GM12878 (cell line): ENCODE results near the gene HOXB3. TPM values are rescaled to one million over a fixed set of nuclear protein-coding genes. Genes with fewer than 3 reads are reported as not detected.

ENCODE experiments used
- ATAC-seq: fragments of 200-7000 bp; cut with Tn5 transposase; 3 replicates; pipeline ENCODE4 v1.9.1; 2020; ENCODE audit warnings: mild to moderate bottlenecking, moderate library complexity
- BruUV-seq: library from RNA; stranded (reverse); fragments of 400-500 nt; replicated peaks from 2 replicates; lab custom pipeline; 2021; lab: Mats Ljungman, UMichigan
- CTCF ChIA-PET: fragments of 300-600 bp; sonication (Branson Sonifier 250); formaldehyde crosslinking; extraction: SDS; loops from one replicate; lab custom pipeline; 2021; ENCODE audit warnings: inconsistent platforms; lab: Yijun Ruan, JAX
- POLR2A ChIA-PET: fragments of 350-600 bp; formaldehyde crosslinking; extraction: SDS; loops from one replicate; lab custom pipeline; 2021; ENCODE audit warnings: inconsistent platforms; lab: Charles Lee
- RAD21 ChIA-PET: fragments of 300-600 bp; sonication (Branson Sonifier 250); formaldehyde crosslinking; loops from one replicate; lab custom pipeline; 2023; ENCODE audit warnings: antibody characterized with exemption; ENCODE audit not compliant: unreplicated experiment; lab: Charles Lee
- SMC1A ChIA-PET: fragments of 300-600 bp; sonication (Branson Sonifier 250); formaldehyde crosslinking; loops from one replicate; lab custom pipeline; 2023; ENCODE audit not compliant: unreplicated experiment, uncharacterized antibody; lab: Charles Lee
- DNase-seq: peaks from one replicate; pipeline ENCODE4 v3.0.0-alpha.2; 2011; ENCODE audit warnings: low read depth, low spot score
- FAIRE-seq: peaks from 3 replicates; lab custom pipeline; 2011; peaks lifted over from hg19 to GRCh38; lab: Jason Lieb, UNC
- H2AFZ ChIP-seq: 2 replicates; pipeline ENCODE4 v1.6.0; 2011; ENCODE audit warnings: low read depth, low read length, control low read depth; ENCODE audit not compliant: control insufficient read depth
- H3K27ac ChIP-seq: 2 replicates; pipeline ENCODE4 v1.5.1; 2011; ENCODE audit warnings: control low read depth; ENCODE audit not compliant: control insufficient read depth, insufficient read depth
- H3K27me3 ChIP-seq, 2 experiments: replicated peaks in 1 of 2; 2 replicates each; pipeline versions ENCODE4 v1.6.0 to v1.6.1; 2011; ENCODE audit warnings: low read length in 1 of 2; ENCODE audit not compliant: control insufficient read depth in 2 of 2, insufficient read depth in 2 of 2
- H3K36me3 ChIP-seq, 2 experiments: 2 replicates each; pipeline ENCODE4 v1.5.1; 2011; ENCODE audit warnings: low read length in 1 of 2; ENCODE audit not compliant: control insufficient read depth in 2 of 2, insufficient read depth in 2 of 2
- H3K4me1 ChIP-seq: 2 replicates; pipeline ENCODE4 v1.6.1; 2011; ENCODE audit warnings: mild to moderate bottlenecking, low read length, moderate library complexity, mixed read lengths; ENCODE audit not compliant: control insufficient read depth, insufficient read depth
- H3K4me2 ChIP-seq: 2 replicates; pipeline ENCODE4 v1.6.0; 2011; ENCODE audit warnings: control low read depth; ENCODE audit not compliant: control insufficient read depth, insufficient read depth
- H3K4me3 ChIP-seq: fragments of 200-600 bp; sonication (generic); 2 replicates; pipeline ENCODE4 v1.5.1; 2016
- H3K79me2 ChIP-seq: 2 replicates; pipeline ENCODE4 v1.6.0; 2011; ENCODE audit warnings: low read length; ENCODE audit not compliant: control insufficient read depth, insufficient read depth
- H3K9ac ChIP-seq: 2 replicates; pipeline ENCODE4 v1.8.0; 2011; ENCODE audit warnings: low read length, control low read depth, mixed read lengths; ENCODE audit not compliant: control insufficient read depth, insufficient read depth
- H3K9me3 ChIP-seq: replicated peaks from 3 replicates; pipeline ENCODE4 v1.5.1; 2011; ENCODE audit warnings: mild to moderate bottlenecking, low read length; ENCODE audit not compliant: control insufficient read depth, insufficient read depth
- H4K20me1 ChIP-seq: 2 replicates; pipeline ENCODE4 v1.6.0; 2011; ENCODE audit not compliant: control insufficient read depth, insufficient read depth
- BCL3 ChIP-seq: IDR thresholded peaks from 2 replicates; pipeline ENCODE4 v1.6.1; 2011; ENCODE audit warnings: borderline replicate concordance, low read depth, mild to moderate bottlenecking, moderate library complexity, low read length; ENCODE audit not compliant: insufficient read depth, poor library complexity, severe bottlenecking
- CREB1 ChIP-seq: IDR thresholded peaks from 2 replicates; pipeline ENCODE4 v1.6.1; 2012; ENCODE audit warnings: low read depth, mild to moderate bottlenecking, inconsistent platforms
- CTCF ChIP-seq, 3 experiments: IDR thresholded peaks in 2 of 3; conservative IDR thresholded peaks in 1 of 3; 2 replicates each; pipeline ENCODE4 v1.5.1; 2011; ENCODE audit warnings: low read depth in 3 of 3, low read length in 3 of 3, mild to moderate bottlenecking in 3 of 3, control low read depth in 2 of 3, moderate library complexity in 2 of 3, inconsistent platforms in 1 of 3, mixed read lengths in 1 of 3; ENCODE audit not compliant: control insufficient read depth in 2 of 3, insufficient read depth in 1 of 3; ENCODE audit errors: extremely low read depth in 1 of 3
- EGR1 ChIP-seq, 2 experiments: IDR thresholded peaks; 1 replicate in 1 of 2; 2 replicates in 1 of 2; pipeline ENCODE4 v1.6.1; 2011 to 2012; ENCODE audit warnings: low read depth in 2 of 2, low read length in 2 of 2, borderline replicate concordance in 1 of 2, mild to moderate bottlenecking in 1 of 2, moderate library complexity in 1 of 2
- IRF4 ChIP-seq: IDR thresholded peaks from 2 replicates; pipeline ENCODE4 v1.6.1; 2011; ENCODE audit warnings: low read depth, low read length
- TCF7 ChIP-seq: IDR thresholded peaks from 2 replicates; pipeline ENCODE4 v1.6.1; 2014; ENCODE audit warnings: antibody characterized with exemption, borderline replicate concordance
- WGBS: methylation state at CpG from one replicate; pipeline ENCODE4 v1.1.6; 2016; ENCODE audit warnings: low lambda C conversion rate; ENCODE audit not compliant: insufficient replicate concordance, insufficient coverage; ENCODE audit errors: missing lambda C conversion rate; 5-methylcytosine and 5-hydroxymethylcytosine counted together
- in situ Hi-C: fragments of 300-500 bp; cut with MboI; formaldehyde crosslinking; loops from 9 replicates; pipeline ENCODE4 v1.14.3; 2018; ENCODE audit warnings: mixed read lengths
- intact Hi-C: fragments of 100-400 bp; cut with micrococcal nuclease; formaldehyde crosslinking; loops from one replicate; pipeline ENCODE4 v1.14.2; 2022; ENCODE audit not compliant: unreplicated experiment
- polyA plus RNA-seq, 11 experiments: library from polyadenylated mRNA; depleted of rRNA in 4 of 11; unstranded in 6 of 11; stranded (reverse) in 5 of 11; fragments of >200 nt; fragmentation: Nextera tagmentation in 4 of 11; fragmentation: Illumina TruSeq in 1 of 11; extraction: Ambion mirVana in 4 of 11; extraction: Trizol in 1 of 11; gene quantifications; 1 replicate in 1 of 11; 2 replicates in 10 of 11; pipeline versions ENCODE4 v1.2.1 to v1.2.3, GENCODE V29; 2011 to 2016; ENCODE audit warnings: inconsistent platforms in 2 of 11, missing spikeins in 2 of 11, low read depth in 1 of 11
- total RNA-seq, 4 experiments: library from RNA; depleted of rRNA in 3 of 4; stranded (reverse); fragments of >200 nt in 3 of 4; fragmentation: Illumina TruSeq in 1 of 4; extraction: Trizol in 1 of 4; gene quantifications; 2 replicates each; pipeline versions ENCODE4 v1.2.1 to v1.2.3, GENCODE V29; 2013 to 2021

The HOXB3 gene
- total and polyA plus RNA-seq, 10 of the 15 experiments (the other 5 are each of a cell fraction or from before 2014, with no cell fraction given), result 0.19 to 7.7 (median 2.9) TPM

GRCh38 chr17:48576479-48577309, 13.3 kb downstream of the HOXB3 start:
- no peaks in the 10 kb centered on the region for H4K20me1 ChIP-seq
- RAD21 ChIA-PET, result interaction anchor here (0.9 to 1.9 kb wide), 3 partner anchors 35 to 85 kb away, joined by 4 to 6 read pairs (median 4); no protein-coding TSS in a partner anchor
- H3K4me3 ChIP-seq, result peak overlapping the region; percentile 73
- H3K4me1 ChIP-seq, result peaks cover 20% of the 10 kb centered on the region
- BruUV-seq, result no TSS peak
- DNase-seq (no peak), FAIRE-seq (no peak), ATAC-seq (no peak)
- TF ChIP-seq TCF7 (no peak), BCL3 (no peak), EGR1 (IDR thresholded peaks at IDR 0.05; ENCODE audit: borderline replicate concordance in 1 of 2, low read depth in 2 of 2, low read length in 2 of 2) (peak in 1 of 2 experiments; percentile 59; a peak in 1 of 3 replicates), CTCF (IDR thresholded peaks at IDR 0.05 in 2 of 3, conservative IDR thresholded peaks at IDR 0.05 in 1 of 3; ENCODE audit: control insufficient read depth in 2 of 3, extremely low read depth in 1 of 3, insufficient read depth in 1 of 3, low read depth in 3 of 3, low read length in 3 of 3) (no peak), IRF4 (no peak), CREB1 (no peak)
- peak overlapping the region; percentile 77 for H3K9ac ChIP-seq
- H3K36me3 ChIP-seq, result no peaks in the 10 kb centered on the region
- H3K9me3 ChIP-seq, result no peaks in the 10 kb centered on the region
- SMC1A ChIA-PET, result interaction anchor here (1.1 to 2.7 kb wide), 2 partner anchors 30 to 84 kb away, joined by 3 to 6 read pairs; no protein-coding TSS in a partner anchor
- in situ Hi-C loops, result no loop called here
- no peak overlapping the region for H3K27ac ChIP-seq
- peaks cover 7% of the 10 kb centered on the region for H3K79me2 ChIP-seq
- intact Hi-C loops, result no loop called here
- H2AFZ ChIP-seq, result no peak overlapping the region
- CTCF ChIA-PET, result interaction anchor here (1.0 kb wide), 1 partner anchor 313 kb away, joined by 4 read pairs; no protein-coding TSS in a partner anchor
- POLR2A ChIA-PET, result interaction anchor here (0.6 to 1.0 kb wide), 2 partner anchors 54 to 529 kb away, joined by 3 to 5 read pairs; partner anchors contain the start of gene NFE2L1
- WGBS, result 36% methylated on average over 29 of the region's 43 CpGs
- H3K27me3 ChIP-seq, result no peaks in the 10 kb centered on the region
- peak overlapping the region; percentile 92 for H3K4me2 ChIP-seq
